ENCODE measurements around the gene TAAR8.
"Not testable (repeated sequence)": the region's sequence is repeated elsewhere in the genome, so short reads cannot be mapped to it uniquely, and the experiment has no call there.

Gene TAAR8

GRCh38 chr6:132513831-132514545, 38.5 kb upstream of the TAAR8 start:
- Histone ChIP-seq H3K4me3 (ENCODE audit: low read depth, low read length) (no peak overlapping the region), H3K27ac (ENCODE audit: low read depth, low read length) (peak overlapping the region; percentile 5), H3K27me3 (ENCODE audit: control insufficient read depth, insufficient read depth, low read length) (no peaks in the 10 kb centered on the region), H3K36me3 (ENCODE audit: control insufficient read depth, insufficient read depth, low read length) (no peaks in the 10 kb centered on the region), H3K9ac (ENCODE audit: low read depth, low read length) (no peak overlapping the region), H3K4me1 (ENCODE audit: control insufficient read depth, insufficient read depth, low read length) (peaks cover 24% of the 10 kb centered on the region; the same call in 1 of the 2 replicates), H3K9me3 (ENCODE audit: control insufficient read depth, insufficient read depth, low read length) (no peaks in the 10 kb centered on the region)

GRCh38 chr6:132515386-132515785, 37.1 kb upstream of the TAAR8 start:
- Histone ChIP-seq H3K9ac (ENCODE audit: low read depth, low read length) (no peak overlapping the region), H3K9me3 (ENCODE audit: control insufficient read depth, insufficient read depth, low read length) (no peaks in the 10 kb centered on the region), H3K4me1 (ENCODE audit: control insufficient read depth, insufficient read depth, low read length) (peaks cover 19% of the 10 kb centered on the region; the same call in 1 of the 2 replicates), H3K27me3 (ENCODE audit: control insufficient read depth, insufficient read depth, low read length) (no peaks in the 10 kb centered on the region), H3K36me3 (ENCODE audit: control insufficient read depth, insufficient read depth, low read length) (no peaks in the 10 kb centered on the region), H3K4me3 (ENCODE audit: low read depth, low read length) (no peak overlapping the region), H3K27ac (ENCODE audit: low read depth, low read length) (no peak overlapping the region)

DNA sequence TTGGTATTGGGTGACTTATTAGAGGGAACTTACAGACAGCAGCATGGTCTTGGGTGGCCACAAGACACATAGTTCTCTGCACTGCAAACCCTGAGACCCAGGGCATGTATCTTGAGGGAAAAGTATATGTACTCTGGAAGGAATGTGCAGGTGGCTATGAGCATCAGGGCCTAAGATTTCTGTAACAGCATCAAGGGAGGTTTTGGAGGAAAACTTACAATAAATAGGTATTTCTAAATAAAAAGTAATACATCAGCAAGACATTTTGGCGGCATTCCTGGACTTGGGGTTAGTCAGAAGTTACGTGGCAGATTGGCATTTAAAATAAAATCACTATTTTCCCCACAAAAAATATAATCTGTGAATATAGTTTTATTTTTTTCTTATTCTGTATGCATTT, 31.5 kb upstream of the TAAR8 start:
- Histone ChIP-seq H3K27ac (ENCODE audit: low read depth, low read length) (no peak overlapping the region), H3K36me3 (ENCODE audit: control insufficient read depth, insufficient read depth, low read length) (no peaks in the 10 kb centered on the region), H3K27me3 (ENCODE audit: control insufficient read depth, insufficient read depth, low read length) (no peaks in the 10 kb centered on the region), H3K9me3 (ENCODE audit: control insufficient read depth, insufficient read depth, low read length) (no peaks in the 10 kb centered on the region), H3K4me1 (ENCODE audit: control insufficient read depth, insufficient read depth, low read length) (peaks cover under 1% of the 10 kb centered on the region; the same call in 1 of the 2 replicates), H3K9ac (ENCODE audit: low read depth, low read length) (no peak overlapping the region), H3K4me3 (ENCODE audit: low read depth, low read length) (no peak overlapping the region)

DNA sequence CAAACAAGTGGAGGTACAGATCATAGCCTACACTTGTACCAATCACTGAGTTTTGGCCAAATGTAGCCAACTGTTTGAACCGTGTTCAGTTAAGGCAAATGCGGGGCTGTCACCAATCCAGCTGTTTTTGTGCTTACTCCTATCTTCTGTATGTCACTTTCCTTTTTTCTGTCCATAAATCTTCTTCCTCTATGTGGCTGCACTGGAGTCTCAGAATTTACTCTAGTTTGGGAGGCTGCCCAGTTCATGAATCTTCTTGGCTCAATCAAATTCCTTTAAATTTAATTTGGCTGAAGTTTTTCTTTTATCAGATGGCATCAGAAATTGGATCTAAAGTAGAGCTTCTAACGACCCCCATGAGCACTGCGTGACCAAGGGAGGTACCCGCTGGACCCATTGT, 27.8 kb upstream of the TAAR8 start:
- H3K4me3 ChIP-seq (ENCODE audit: low read depth, low read length), result no peak overlapping the region
- no peaks in the 10 kb centered on the region for H3K27me3 ChIP-seq (ENCODE audit: control insufficient read depth, insufficient read depth, low read length)
- no peak overlapping the region for H3K27ac ChIP-seq (ENCODE audit: low read depth, low read length)
- H3K9me3 ChIP-seq (ENCODE audit: control insufficient read depth, insufficient read depth, low read length), result no peaks in the 10 kb centered on the region
- H3K36me3 ChIP-seq (ENCODE audit: control insufficient read depth, insufficient read depth, low read length), result no peaks in the 10 kb centered on the region
- H3K9ac ChIP-seq (ENCODE audit: low read depth, low read length), result no peak overlapping the region
- H3K4me1 ChIP-seq (ENCODE audit: control insufficient read depth, insufficient read depth, low read length), result peaks cover 9% of the 10 kb centered on the region; the same call in 1 of the 2 replicates

DNA sequence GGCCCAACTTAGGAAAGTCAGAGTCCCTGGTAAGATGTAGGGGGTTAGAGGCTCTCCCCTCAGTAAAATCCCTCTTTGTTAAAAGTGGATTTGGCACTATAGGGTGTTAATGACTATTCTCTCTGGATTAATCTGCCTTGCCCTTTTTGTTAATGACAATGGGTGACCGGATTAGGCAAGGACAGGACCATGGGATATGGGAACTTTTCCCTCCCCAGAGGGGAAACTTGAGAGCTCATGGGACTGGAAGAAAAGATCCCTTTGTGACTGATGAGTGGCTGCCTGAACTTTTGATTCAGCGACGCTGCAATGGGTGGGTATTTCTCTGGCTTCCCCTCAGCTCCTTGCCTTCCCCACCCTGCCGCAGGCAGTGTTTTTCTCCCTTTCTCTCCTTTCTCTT, 26.6 kb upstream of the TAAR8 start:
- Histone ChIP-seq H3K4me3 (ENCODE audit: low read depth, low read length) (no peak overlapping the region), H3K9me3 (ENCODE audit: control insufficient read depth, insufficient read depth, low read length) (no peaks in the 10 kb centered on the region), H3K27me3 (ENCODE audit: control insufficient read depth, insufficient read depth, low read length) (no peaks in the 10 kb centered on the region), H3K4me1 (ENCODE audit: control insufficient read depth, insufficient read depth, low read length) (peaks cover 9% of the 10 kb centered on the region; the same call in 1 of the 2 replicates), H3K9ac (ENCODE audit: low read depth, low read length) (no peak overlapping the region), H3K27ac (ENCODE audit: low read depth, low read length) (peak overlapping the region; percentile 35), H3K36me3 (ENCODE audit: control insufficient read depth, insufficient read depth, low read length) (no peaks in the 10 kb centered on the region)

- Histone ChIP-seq H3K36me3 (ENCODE audit: control insufficient read depth, insufficient read depth, low read length) (no peaks in the 10 kb centered on the region), H3K27me3 (ENCODE audit: control insufficient read depth, insufficient read depth, low read length) (no peaks in the 10 kb centered on the region), H3K9me3 (ENCODE audit: control insufficient read depth, insufficient read depth, low read length) (no peaks in the 10 kb centered on the region), H3K9ac (ENCODE audit: low read depth, low read length) (no peak overlapping the region; the same call in 1 of the 2 replicates), H3K4me3 (ENCODE audit: low read depth, low read length) (no peak overlapping the region), H3K4me1 (ENCODE audit: control insufficient read depth, insufficient read depth, low read length) (peaks cover 9% of the 10 kb centered on the region; the same call in 1 of the 2 replicates), H3K27ac (ENCODE audit: low read depth, low read length) (peak overlapping the region; percentile 35)
Observed at GRCh38 chr6:132526461-132526860, 26.0 kb upstream of the TAAR8 start.

DNA sequence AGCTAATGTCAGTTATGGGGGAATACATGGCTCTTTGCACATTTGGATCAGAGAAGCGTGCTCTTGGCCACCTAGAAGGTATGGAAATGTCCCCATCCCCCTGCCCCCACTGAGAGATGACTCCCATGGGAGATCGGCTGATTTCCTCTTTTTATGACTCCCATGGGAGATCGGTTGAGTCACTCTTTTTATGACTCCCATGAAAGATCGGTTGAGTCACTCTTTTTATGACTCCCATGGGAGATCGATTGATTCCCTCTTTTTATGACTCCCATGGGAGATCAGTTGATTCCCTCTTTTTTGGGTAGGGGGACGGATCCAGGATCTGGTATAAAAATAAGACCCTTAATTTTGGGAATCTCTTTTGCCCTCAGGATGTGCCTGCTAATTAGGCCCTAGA, 24.7 kb upstream of the TAAR8 start:
- Histone ChIP-seq H3K36me3 (ENCODE audit: control insufficient read depth, insufficient read depth, low read length) (no peaks in the 10 kb centered on the region), H3K9ac (ENCODE audit: low read depth, low read length) (no peak overlapping the region)

DNA sequence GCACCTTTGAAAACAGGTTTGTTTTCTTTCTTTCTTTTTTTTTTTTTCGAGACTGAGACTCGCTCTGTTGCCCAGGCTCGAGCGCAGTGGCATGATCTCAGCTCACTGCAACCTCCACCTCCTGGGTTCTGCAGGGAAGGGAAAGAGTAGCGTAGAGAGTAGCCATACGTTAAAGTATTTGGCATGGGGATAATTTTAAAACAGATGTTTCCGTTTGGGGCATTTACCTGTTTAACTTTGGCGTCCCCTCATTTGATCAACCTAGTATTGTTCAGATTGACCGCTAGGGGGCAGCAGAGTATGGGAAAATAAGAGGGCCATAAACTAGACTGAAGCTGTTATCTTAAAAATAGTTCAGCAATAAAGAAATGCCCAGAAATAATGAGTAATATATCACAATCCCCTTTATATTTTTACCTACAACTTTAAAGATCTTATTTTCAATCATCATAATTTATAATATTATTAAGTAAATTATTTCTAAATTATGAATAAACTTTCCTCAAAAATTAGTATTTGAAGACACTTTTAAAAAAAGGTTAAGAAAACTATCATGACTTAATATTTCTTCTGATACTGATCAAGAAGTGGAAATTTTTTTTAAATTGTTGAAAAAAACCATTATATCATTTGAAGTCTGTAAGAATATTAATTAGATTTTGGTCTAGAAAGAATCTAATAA, 22.0 kb upstream of the TAAR8 start:
- Histone ChIP-seq H3K9me3 (ENCODE audit: control insufficient read depth, insufficient read depth, low read length) (no peaks in the 10 kb centered on the region), H3K9ac (ENCODE audit: low read depth, low read length) (no peak overlapping the region), H3K36me3 (ENCODE audit: control insufficient read depth, insufficient read depth, low read length) (no peaks in the 10 kb centered on the region), H3K4me1 (ENCODE audit: control insufficient read depth, insufficient read depth, low read length) (peaks cover 9% of the 10 kb centered on the region; the same call in 1 of the 2 replicates), H3K27ac (ENCODE audit: low read depth, low read length) (no peak overlapping the region), H3K4me3 (ENCODE audit: low read depth, low read length) (0 out of 2 replicates have a peak overlapping the region, but pooled peaks have one; percentile 29), H3K27me3 (ENCODE audit: control insufficient read depth, insufficient read depth, low read length) (no peaks in the 10 kb centered on the region)

More for the DNA sequence above, 24.7 kb upstream of the TAAR8 start:
- H3K4me1 ChIP-seq (ENCODE audit: control insufficient read depth, insufficient read depth, low read length), result peaks cover 9% of the 10 kb centered on the region; the same call in 1 of the 2 replicates
- H3K27me3 ChIP-seq (ENCODE audit: control insufficient read depth, insufficient read depth, low read length), result no peaks in the 10 kb centered on the region
- no peak overlapping the region for H3K4me3 ChIP-seq (ENCODE audit: low read depth, low read length)
- H3K9me3 ChIP-seq (ENCODE audit: control insufficient read depth, insufficient read depth, low read length), result no peaks in the 10 kb centered on the region
- H3K27ac ChIP-seq (ENCODE audit: low read depth, low read length), result no peak overlapping the region

DNA sequence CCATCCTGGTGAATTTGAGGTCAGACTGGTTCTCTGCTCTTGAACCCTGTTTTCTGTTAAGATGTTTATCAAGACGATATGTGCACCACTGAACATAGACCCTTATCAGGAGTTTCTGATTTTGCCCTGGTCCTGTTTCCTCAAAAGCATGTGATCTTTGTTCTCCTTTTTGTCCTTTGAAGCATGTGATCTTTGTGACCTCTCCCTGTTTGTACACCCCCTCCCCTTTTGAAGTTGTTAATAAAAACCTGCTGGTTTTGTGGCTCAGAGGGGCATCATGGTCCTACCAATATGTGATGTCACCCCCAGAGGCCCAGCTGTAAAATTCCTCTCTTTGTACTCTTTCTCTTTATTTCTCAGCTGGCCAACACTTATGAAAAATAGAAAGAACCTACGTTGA, 17.9 kb upstream of the TAAR8 start:
- H3K9ac ChIP-seq (ENCODE audit: low read depth, low read length); H3K4me3 ChIP-seq (ENCODE audit: low read depth, low read length); H3K4me1 ChIP-seq (ENCODE audit: control insufficient read depth, insufficient read depth, low read length); H3K27me3 ChIP-seq (ENCODE audit: control insufficient read depth, insufficient read depth, low read length); H3K27ac ChIP-seq (ENCODE audit: low read depth, low read length); H3K9me3 ChIP-seq (ENCODE audit: control insufficient read depth, insufficient read depth, low read length); H3K36me3 ChIP-seq (ENCODE audit: control insufficient read depth, insufficient read depth, low read length): not testable (repeated sequence)

- Histone ChIP-seq H3K36me3 (ENCODE audit: control insufficient read depth, insufficient read depth, low read length) (no peaks in the 10 kb centered on the region), H3K9me3 (ENCODE audit: control insufficient read depth, insufficient read depth, low read length) (no peaks in the 10 kb centered on the region), H3K27me3 (ENCODE audit: control insufficient read depth, insufficient read depth, low read length) (no peaks in the 10 kb centered on the region), H3K4me1 (ENCODE audit: control insufficient read depth, insufficient read depth, low read length) (no peaks in the 10 kb centered on the region), H3K9ac (ENCODE audit: low read depth, low read length) (no peak overlapping the region), H3K27ac (ENCODE audit: low read depth, low read length) (no peak overlapping the region), H3K4me3 (ENCODE audit: low read depth, low read length) (no peak overlapping the region)
Observed at GRCh38 chr6:132537145-132537544, 15.3 kb upstream of the TAAR8 start.

DNA sequence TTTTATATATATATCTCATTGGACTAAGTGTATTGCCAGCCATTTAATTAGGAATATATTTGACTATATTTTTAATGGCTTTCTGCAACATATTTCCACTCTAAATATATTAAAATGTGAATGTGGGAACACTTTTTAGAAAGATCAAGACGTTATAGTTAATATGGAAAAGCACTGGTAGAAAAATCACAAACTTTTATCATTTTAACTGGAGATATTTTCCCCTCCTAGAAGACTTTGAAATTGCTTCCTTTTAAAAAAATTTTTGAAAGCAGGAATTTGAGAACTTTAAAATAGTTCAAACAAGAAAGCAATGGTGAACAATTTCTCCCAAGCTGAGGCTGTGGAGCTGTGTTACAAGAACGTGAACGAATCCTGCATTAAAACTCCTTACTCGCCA, 14.5 kb upstream of the TAAR8 start, which contains the start of gene TAAR9:
TAAR9 (plus strand) TSS at position 301 of the 400 bp plus-strand sequence; CDS start at position 314, 13 bp downstream.
- Histone ChIP-seq H3K9ac (ENCODE audit: low read depth, low read length) (no peak within 1 kb of the TSS), H3K27ac (ENCODE audit: low read depth, low read length) (no peak within 1 kb of the TSS), H3K4me1 (ENCODE audit: control insufficient read depth, insufficient read depth, low read length) (no peaks in the 10 kb centered on the region), H3K36me3 (ENCODE audit: control insufficient read depth, insufficient read depth, low read length) (no peaks in the 10 kb centered on the region), H3K27me3 (ENCODE audit: control insufficient read depth, insufficient read depth, low read length) (no peaks in the 10 kb centered on the region), H3K9me3 (ENCODE audit: control insufficient read depth, insufficient read depth, low read length) (no peaks in the 10 kb centered on the region), H3K4me3 (ENCODE audit: low read depth, low read length) (no peak within 1 kb of the TSS)
